GM18498 (cell line): Measurements from ENCODE around the gene OPTN.
"Not testable (repeated sequence)": the region's sequence is repeated elsewhere in the genome, so short reads cannot be mapped to it uniquely, and the experiment has no call there.

Experiments used
- ATAC-seq: cut with Tn5 transposase; IDR thresholded peaks from one replicate; pipeline ENCODE4 v1.9.1; 2021; ENCODE audit warnings: mild to moderate bottlenecking, moderate library complexity; ENCODE audit not compliant: unreplicated experiment

The OPTN gene

DNA sequence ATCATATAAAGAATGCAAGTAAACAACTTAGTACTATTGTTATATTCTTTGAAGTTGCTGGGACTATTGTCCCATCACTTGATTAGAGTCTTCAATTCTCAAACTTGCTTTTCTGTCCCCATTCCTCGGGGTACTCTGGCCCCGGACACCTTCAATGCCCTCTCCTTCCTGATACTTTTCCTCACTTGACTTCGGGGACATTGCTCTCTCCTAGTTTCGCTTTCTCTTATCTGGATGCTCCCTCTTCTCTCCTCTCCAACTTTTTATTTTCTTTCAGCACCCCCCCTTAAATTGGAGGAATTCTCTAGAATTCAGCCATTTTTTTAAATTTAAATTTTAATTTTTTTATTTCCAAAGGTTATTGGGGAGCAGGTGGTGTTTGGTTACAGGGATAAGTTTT lies 10.6 kb upstream of the OPTN start:
- no peak for ATAC-seq

- no peak for ATAC-seq
Measured at GRCh38 chr10:13090289-13090688, 9.7 kb upstream of the OPTN start.

- no peak for ATAC-seq
Measured at GRCh38 chr10:13091801-13092200, 8.2 kb upstream of the OPTN start.

DNA sequence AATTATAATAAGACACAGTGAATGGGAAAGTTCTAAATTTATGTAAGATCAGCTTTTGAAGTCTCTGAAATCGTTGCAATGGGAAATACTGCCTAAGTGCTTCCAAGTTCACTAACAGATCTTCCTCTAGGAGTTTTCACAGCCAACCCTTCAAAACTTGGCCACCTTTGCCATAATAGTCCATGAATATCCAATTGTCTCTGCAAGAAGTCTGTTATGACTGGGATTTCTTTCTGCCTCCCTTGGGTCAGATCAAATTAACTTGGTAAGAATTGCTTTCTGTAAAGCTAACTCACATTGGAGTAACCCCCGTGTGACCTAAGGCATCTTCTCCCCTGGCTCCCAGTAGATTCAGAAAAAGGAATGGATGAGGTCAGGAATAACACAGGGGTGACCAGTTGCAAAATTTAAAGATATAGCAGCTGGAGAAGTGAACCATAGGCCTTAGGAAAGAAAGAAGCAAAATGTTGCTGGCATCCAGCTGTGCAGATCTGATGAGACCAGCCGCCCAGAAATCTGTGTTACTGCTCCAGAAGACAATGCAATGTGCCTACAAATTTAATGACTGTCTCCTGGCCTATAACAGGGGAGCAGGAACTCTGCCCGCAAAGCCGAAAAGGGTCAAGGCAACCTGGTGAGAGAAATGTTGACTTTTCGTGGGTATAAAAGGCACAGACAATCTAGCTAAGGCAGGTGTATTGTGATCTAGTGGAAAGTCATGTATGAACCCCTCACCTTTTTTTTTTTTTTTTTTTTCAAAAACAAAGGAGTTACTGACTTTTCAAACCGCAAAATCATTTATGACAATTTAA lies 7.5 kb upstream of the OPTN start:
- no peak for ATAC-seq

GRCh38 chr10:13094082-13094481 lies 5.9 kb upstream of the OPTN start:
- not testable (repeated sequence) for ATAC-seq

DNA sequence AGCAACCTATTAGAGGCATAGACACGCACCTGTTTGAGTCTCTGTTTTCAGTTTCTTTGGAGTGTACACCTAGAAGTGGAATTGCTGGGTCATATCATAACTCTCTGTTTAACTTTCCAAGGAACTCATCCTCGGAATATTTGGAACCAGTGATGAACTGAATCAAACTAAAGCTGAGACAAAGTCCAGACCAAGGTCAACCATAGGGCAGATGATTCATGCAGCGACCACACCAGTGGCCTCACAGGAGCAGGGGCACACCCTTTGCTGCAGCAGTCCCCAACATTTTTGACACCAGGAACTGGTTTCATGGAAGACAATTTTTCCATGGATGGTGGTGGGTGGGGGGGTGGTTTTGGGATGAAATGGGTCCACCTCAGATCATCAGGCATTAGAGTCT lies 4.9 kb upstream of the OPTN start:
- no peak for ATAC-seq

DNA sequence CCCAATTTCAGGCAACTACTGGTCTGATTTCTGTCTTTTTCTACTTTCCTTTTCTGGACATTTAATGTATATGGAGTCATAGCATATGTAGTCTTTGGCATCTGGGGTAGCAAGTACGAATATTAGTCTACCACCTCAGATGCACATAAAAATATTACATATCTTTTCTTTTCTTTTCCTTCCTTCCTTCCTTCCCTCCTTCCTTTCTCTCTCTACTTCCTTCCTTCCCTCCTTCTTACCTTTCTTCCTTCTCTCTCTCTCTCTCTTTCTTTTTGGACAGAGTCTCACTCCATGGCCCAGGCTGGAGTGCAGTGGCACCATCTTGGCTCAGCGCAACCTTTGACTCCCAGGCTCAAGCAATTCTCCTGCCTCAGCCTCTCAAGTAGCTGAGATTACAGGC lies 4.0 kb upstream of the OPTN start:
- ATAC-seq, result no peak

DNA sequence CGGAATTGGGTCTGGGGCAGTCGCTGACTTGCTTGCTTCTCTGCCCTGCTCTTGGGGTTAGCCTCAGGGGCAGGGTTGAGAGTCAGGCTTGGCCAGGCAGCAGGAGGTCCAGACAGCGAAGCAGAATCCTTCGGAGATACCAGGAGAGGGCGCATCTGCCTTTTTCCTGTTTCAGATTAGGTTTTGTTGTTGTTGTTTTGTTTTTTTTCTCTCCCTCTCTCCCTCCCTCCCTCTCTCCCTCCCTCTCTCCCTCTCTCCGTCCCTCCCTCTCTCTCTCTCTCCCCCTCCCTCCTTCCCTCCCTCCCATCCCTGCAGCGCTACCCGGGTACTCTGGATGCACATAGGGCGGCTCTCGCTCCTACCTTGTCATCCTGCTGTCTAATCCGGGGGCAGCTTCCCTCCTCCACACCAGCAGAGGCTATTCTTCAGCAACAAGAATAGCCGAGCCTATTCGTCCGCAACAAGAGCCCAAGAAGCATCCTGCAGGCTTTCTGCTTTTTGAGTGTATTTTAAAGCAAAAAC lies 758 bp upstream of the OPTN start:
- peak; percentile 31 for ATAC-seq

GRCh38 chr10:13100349-13101294 lies 659 bp downstream of the OPTN start:
- peak; percentile 36 for ATAC-seq

DNA sequence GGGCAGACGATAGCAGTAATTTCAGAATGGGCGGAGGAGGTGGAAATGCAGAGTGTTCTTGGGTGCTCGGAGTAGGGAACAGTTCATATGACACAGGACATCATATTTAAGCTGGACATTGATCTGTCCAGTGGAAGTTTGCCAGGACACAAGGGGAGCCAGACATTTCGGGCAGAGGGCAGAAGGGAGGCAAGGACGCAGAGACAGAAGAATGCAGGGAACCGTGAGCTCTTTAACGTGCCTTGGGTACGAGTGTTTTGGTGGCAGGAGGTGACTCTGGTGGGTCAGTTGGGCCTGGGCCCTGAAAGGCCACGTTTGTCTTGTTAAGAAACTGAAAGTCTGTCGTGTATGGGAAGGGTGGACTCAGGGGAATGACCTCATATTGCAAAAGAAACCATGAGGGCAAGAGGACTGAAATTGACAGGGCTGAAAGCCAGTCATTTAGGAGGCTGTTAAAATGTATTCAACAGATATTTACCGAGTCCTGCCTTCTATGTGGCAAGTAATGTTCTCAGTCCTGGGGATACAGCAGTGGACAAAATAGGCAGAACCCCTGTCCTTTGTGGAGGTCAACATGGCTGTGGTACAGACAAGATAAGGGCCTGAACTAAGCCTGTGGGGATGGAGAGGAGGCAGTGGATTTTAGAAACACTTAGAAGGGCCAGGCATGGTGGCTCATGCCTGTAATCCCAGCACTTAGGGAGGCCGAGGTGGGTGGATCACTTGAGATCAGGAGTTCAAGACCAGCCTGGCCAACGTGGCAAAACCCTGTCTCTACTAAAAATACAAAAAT lies 2.2 kb downstream of the OPTN start:
- ATAC-seq, result no peak

- no peak for ATAC-seq
Measured at GRCh38 chr10:13103554-13103953, 3.6 kb downstream of the OPTN start.

DNA sequence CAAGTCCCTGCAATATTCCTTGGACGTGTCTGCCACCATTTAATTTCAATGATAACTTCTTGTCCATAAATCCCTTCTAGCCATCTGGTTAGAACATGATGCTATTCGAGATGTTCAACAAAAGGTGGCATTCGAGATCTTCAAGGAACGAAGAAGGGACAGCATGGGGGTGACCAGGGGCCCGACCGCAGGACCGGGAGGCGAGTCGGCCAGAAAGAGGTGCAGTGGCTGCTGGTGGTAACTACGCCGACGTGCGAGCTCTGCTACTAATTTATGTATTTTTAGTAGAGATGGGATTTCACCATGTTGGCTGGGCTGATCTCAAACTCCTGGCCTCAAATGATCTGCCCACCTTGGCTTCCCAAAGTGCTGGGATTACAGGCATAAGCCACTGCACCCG lies 4.7 kb downstream of the OPTN start:
- ATAC-seq, result no peak

- no peak for ATAC-seq
Measured at GRCh38 chr10:13105184-13105583, 5.2 kb downstream of the OPTN start.

- ATAC-seq, result no peak
Measured at GRCh38 chr10:13106387-13107045, 6.6 kb downstream of the OPTN start.

DNA sequence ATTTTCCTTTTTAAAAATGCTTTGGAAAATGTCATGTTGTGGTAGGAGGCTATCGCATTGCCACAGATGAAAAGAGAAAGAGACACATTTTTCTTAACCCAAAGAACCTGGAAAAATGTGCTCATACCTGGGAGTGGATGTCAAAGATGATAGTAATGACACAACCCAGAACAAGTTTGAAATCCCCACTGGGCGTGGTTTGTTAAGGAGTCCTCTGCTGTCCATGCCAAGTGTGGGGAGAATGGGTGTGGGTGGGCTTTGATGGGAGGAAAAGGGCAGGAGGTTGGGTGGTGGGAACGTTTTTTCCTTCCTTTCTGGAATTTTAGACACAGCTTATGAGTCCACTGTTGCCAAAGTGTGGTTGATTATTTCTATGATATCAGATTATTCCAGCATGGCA lies 10.9 kb downstream of the OPTN start:
- no peak for ATAC-seq

DNA sequence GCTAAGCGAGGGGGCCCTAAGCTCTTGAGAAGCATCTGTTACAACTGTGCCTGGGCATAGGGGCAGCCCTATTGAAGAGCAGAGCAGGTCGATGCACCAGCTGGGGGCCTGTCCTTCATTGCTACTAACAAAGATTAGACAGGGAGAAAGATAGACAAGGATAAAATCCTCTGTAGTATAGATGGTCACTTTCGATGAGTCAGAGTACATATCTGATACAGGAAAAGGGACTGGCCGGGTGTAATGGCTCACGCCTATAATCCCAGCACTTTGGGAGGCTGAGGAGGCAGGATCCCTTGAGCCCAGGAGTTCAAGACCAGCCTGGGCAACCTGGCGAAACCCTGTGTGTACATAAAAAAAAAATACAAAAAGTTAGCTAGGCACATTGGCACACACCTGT lies 13.6 kb downstream of the OPTN start:
- no peak for ATAC-seq

GRCh38 chr10:13115832-13116803 lies 16.2 kb downstream of the OPTN start:
- ATAC-seq, result no peak

GRCh38 chr10:13117841-13118783 lies 18.1 kb downstream of the OPTN start:
- ATAC-seq, result no peak
